ENCODE data around the gene CACHD1.
"Not testable (repeated sequence)": the region's sequence is repeated elsewhere in the genome, so short reads cannot be mapped to it uniquely, and the experiment has no call there.

The CACHD1 gene

DNA sequence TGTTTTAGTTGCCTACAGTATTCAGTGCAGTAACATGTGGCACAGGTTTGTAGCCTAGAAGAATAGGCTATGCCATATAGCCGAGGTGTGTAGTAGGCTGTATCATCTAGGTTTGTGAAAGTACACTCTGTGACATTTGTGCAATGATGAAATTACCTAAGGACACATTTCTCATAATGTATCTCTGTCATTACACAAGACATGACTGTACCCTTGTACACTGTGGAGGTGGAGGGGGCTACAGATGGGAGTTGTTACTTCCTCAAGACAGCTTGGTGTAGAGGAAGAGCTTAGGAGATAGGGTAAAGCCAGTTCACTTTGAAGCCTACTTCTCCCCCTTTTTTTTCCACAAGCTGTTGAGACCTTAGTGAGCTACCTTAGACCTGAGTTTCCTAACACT is 215.3 kb downstream of the CACHD1 start:
- no peak for TF ChIP-seq POLR2A (IDR thresholded peaks at IDR 0.05; ENCODE audit: low read length)
- TF ChIP-seq GATA1 (IDR thresholded peaks at IDR 0.05; ENCODE audit: low read depth, low read length) = no peak
- no peak for DNase-seq

DNA sequence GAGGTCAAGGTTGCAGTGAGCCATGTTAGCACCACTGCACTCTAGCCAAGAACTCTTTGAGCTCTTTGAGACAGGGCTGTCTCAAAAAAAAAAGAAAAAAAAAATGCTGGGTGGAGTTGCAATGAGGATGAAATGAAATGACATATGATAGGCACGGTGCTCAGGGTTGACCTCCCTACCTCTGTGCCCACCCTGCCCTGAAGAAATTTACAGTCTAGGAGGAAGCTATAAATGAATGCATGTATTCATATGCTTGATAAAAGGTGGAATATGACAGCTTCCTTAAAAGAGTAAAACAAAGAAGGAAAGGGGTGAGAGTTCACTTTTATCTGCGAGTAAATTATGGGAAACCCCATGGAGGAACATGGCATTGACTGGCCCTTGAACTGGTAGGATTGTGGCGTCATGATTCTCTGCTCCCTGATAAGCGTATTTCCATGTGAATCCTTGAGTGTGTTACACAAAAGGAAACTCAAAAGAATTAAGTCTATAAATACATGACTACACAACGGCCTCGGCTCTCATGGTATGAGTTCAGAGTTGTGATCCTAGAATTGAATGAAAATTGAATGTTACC is 215.9 kb downstream of the CACHD1 start:
- DNase-seq = no peak
- no peak for TF ChIP-seq GATA1 (IDR thresholded peaks at IDR 0.05; ENCODE audit: low read depth, low read length)
- TF ChIP-seq POLR2A (IDR thresholded peaks at IDR 0.05; ENCODE audit: low read length) = no peak

DNA sequence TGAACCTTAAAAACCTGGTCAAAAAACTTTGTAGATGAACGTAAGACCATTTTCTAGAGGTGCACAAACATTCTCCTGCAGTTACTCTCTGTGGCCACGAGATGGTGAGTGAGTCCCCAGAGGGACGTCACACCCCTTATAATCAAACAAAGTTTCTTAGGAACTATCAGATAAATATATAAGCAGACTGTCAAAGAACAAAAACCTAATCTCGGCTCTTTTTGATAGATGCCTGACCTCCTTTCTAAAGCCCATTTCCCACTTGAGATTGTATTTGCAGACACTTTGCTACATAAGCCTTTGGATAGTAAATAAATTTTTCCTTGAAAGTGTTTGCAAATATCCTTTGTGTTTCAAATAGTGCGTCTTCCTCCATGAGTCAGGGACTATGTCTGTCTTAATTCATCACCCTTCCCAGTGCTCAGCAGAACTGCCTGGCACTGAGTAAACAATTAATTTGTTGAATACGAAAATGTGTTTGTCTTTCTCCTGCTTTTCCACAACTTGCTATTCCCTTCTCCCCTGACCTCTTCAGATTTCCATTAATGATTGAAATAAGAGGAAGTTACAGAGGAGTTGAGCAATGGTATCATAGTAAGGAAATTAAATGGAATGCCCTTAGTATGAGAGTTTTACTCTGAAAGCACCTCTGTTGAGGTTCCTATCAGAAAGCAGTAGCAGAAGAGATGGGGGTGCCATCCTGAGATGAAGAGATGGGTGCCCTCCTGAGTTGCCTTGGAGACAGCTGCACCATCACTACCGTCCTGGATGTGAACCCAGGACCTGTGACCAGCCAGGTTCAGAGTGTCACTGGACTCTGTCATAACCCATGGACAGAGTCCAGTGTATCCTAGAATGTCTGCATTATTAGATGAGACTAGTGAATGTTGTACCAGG is 217.1 kb downstream of the CACHD1 start:
- peak; percentile 64 to 74 for DNase-seq
- TF ChIP-seq GATA1 (IDR thresholded peaks at IDR 0.05; ENCODE audit: low read depth, low read length) (no peak), POLR2A (IDR thresholded peaks at IDR 0.05; ENCODE audit: low read length) (no peak)

DNA sequence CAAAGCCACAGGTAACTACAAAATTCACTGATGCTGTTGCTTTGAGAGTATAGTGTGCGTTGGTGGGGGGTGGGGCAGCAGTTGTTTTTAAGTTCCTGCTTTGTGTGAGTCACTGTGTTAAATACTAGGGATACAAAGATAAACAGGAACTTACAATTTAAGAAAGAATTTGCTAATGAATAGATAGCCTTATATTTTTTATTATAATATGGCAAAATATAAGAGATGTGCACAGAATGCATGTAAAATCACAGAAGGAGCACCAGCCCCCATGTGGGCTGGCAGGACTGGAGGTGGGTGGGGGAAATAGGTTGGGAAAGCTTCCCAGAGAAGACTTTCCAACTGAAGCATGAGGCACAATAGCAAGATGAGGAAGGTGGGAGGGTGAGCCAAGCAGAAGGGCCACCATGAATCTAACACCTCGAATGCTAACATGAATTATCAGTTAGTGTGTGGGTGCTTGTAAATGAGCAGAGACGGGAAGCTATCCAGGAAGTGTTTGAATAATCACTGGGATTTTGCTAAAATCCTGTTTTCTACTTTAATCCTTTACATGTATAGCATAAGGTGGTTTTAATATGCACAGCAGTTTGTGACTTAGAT is 217.9 kb downstream of the CACHD1 start:
- no peak for DNase-seq
- TF ChIP-seq GATA1 (IDR thresholded peaks at IDR 0.05; ENCODE audit: low read depth, low read length) (no peak), POLR2A (IDR thresholded peaks at IDR 0.05; ENCODE audit: low read length) (no peak)

DNA sequence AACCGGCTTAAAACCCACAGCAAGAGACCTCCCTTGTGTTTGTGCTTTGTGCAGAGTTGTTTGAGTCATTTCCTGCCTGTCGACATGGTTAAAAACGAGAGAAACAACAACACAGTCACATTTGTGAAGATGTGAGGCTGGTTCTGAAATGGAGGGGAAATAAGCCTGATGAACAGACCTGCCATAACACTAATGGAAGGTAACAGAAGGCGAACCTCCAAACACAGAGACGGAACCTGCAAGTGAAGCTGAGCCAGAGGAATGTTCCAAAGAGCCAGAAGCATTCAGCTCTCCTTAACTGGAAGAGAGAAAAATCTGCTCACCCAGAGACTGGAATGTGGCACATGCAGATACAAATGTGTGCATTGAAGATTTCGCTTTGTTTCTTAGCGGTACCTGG is 221.7 kb downstream of the CACHD1 start:
- DNase-seq = no peak
- no peak for TF ChIP-seq POLR2A (IDR thresholded peaks at IDR 0.05; ENCODE audit: low read length)

DNA sequence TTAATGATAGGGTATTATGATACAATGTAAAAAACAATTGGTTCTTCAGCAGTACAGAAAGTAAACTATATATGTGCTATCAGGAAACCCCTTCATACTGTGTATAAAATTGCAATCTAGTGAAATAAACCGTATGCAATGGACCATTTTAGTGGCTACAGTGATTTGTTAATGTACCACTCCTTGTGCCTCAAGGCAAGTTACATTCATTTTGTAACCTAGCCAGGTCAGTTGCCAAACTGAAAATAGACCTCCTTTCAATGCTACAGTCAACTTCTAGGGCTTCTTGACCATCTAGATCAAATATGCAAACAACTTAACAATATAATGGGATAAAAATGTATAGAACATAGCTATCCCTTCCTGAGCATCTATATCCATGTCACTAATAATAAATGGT is 223.0 kb downstream of the CACHD1 start:
- DNase-seq = no peak
- no peak for TF ChIP-seq POLR2A (IDR thresholded peaks at IDR 0.05; ENCODE audit: low read length)
- no peak for TF ChIP-seq GATA1 (IDR thresholded peaks at IDR 0.05; ENCODE audit: low read depth, low read length)

DNA sequence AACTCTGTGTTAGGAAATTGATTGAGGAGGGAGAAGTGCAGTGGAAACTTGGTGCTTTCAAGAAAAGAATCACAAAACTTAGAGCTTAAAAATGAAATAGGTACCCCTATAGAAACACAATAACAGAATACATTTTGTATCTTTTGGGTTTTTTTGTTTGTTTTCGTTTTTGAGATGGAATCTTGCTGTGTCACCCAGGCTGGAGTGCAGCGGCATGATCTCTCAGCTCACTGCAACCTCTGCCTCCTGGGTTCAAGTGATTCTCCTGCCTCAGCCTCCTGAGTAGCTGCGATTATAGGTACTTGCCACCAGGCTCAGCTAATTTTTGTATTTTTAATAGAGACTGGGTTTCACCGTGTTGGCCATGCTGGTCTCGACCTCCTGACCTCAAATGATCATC is 223.5 kb downstream of the CACHD1 start:
- DNase-seq = no peak
- TF ChIP-seq POLR2A (IDR thresholded peaks at IDR 0.05; ENCODE audit: low read length) = no peak

DNA sequence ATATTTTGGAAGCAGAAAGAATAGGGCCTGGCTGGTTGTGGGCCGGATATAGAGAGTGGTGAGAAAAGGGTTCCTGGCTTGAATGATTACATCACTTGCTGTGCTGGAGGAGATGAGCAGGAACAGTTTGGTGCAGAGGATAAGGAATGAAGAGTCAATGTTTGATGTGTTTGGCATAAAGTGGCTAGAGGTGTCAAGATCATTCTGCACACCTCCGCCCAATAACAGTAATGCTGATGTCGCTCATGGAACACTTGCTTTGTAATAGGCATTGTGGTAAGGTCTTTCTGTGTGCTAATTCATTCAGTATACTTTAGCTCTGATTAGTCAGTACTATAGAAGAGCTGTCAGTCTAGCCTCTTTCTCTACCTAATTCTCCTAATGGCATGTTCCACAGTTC is 226.9 kb downstream of the CACHD1 start:
- DNase-seq = no peak
- TF ChIP-seq POLR2A (IDR thresholded peaks at IDR 0.05; ENCODE audit: low read length) (no peak), GATA1 (IDR thresholded peaks at IDR 0.05; ENCODE audit: low read depth, low read length) (no peak)

DNA sequence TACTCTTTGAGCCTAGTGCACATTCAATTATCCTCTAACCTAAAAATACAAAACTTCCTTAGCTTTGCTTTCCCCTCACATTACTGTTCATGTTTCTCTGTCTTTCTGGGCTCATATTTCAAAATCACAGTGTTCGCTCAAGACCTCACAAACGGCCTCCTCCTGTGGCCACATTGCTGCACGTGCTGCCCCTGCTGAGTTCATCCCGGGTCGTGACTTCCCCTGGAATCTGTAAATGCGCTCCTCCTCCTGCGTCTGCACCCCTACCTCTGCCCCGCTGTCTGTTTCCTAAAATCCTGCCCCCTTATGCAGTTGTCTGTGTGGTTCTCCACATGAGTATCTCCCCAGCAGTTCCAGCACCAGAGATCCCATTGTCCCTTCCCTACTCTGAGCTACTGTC is 229.4 kb downstream of the CACHD1 start:
- TF ChIP-seq POLR2A (IDR thresholded peaks at IDR 0.05; ENCODE audit: low read length) (no peak), GATA1 (IDR thresholded peaks at IDR 0.05; ENCODE audit: low read depth, low read length) (no peak)
- no peak for DNase-seq

DNA sequence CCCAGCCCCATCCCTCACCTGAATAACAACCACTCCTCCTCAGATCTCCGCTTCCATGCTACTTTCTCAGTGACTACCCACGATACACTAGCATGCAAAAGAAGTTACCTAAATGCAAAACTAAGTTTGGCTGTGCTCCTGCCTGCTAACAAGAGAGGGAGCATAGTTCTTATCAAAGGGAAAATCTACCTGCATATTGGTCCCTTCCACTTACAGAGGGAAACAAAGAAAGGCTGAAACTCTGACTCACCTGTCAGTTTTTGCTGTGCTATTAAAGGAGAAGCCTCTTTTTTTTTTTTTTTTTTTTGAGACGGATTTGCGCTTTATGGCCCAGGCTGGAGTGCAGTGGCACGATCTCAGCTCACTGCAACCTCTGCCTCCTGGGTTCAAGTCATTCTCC is 231.1 kb downstream of the CACHD1 start:
- TF ChIP-seq GATA1 (IDR thresholded peaks at IDR 0.05; ENCODE audit: low read depth, low read length) = no peak
- no peak for TF ChIP-seq POLR2A (IDR thresholded peaks at IDR 0.05; ENCODE audit: low read length)
- no peak for DNase-seq

DNA sequence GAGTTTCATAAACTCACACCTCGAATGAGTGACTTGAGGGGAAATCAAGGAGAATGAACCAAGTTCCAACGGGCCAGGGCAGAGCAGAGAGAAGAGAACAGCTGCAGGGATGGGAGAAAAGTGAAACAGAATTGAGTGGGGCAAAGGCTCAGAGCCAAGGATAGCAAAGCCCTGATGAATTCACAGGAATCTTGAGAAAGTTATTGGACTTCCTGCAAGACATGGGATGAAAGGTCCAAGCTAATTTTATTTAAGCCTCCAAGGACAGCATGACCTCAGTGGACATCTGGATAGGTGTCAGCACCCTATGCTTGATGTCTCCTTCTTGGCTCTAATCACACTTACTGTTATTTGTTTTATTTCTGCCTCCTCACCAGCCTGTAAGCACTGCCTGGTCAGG is 232.0 kb downstream of the CACHD1 start:
- TF ChIP-seq GATA1 (IDR thresholded peaks at IDR 0.05; ENCODE audit: low read depth, low read length) (no peak), POLR2A (IDR thresholded peaks at IDR 0.05; ENCODE audit: low read length) (no peak)
- DNase-seq = no peak

DNA sequence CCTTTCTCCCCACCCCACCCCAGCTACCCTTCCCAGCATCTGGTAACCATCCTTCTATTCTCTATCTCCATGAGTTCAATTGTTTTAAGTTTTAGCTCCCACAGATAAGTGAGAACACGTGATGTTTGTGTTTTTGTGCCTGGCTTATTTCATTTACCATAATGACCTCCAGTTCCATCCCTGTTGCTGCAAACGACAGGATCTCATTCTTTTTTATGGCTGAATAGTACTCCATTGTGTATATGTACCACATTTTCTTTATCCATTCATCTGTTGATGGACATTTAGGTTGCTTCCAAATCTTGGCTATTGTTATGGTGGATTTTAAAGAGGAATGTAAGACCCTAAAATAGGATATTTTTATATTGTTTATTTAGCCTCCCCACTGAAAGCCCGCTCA is 232.7 kb downstream of the CACHD1 start:
- not testable (repeated sequence) for DNase-seq

DNA sequence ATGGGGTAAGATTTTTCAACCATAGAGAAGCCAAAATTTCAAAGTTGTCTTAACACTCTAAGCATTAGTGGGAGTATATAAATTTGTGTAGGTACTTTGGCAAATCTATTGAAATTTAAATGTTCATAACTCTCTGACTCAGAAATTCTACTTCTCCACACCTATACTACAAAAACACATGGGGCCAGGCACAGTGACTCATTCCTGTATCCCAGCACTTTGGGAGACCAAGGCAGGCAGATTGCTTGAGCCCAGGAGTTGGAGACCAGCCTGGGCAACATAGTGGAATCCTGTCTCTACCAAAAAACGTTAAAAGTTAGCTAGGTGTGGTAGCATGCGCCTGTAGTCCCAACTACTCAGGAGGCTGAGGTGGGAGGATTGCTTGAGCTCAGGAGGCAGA is 233.7 kb downstream of the CACHD1 start:
- no peak for TF ChIP-seq GATA1 (IDR thresholded peaks at IDR 0.05; ENCODE audit: low read depth, low read length)
- TF ChIP-seq POLR2A (IDR thresholded peaks at IDR 0.05; ENCODE audit: low read length) = no peak

DNA sequence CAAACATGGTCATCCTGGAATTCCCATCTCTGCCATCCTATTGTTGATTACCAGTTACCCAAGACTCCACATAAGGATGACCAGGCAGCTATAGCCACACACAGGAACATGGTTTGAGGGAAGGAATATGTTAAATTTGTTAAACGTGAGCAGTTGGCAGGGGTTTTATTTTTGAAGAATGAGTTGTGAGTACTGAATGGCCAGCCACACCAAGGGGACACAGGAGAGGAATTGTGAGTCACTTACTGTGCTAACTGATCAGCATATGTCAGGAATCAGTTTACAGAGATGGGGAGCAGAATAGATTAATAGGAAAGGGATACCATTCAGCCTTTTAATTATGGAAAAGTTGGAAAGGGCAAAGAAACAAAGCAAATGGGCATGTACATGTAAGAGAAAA is 235.7 kb downstream of the CACHD1 start:
- TF ChIP-seq GATA1 (IDR thresholded peaks at IDR 0.05; ENCODE audit: low read depth, low read length) (no peak), POLR2A (IDR thresholded peaks at IDR 0.05; ENCODE audit: low read length) (no peak)
- no peak for DNase-seq

More for the DNA sequence above, 233.7 kb downstream of the CACHD1 start:
- DNase-seq = no peak

DNA sequence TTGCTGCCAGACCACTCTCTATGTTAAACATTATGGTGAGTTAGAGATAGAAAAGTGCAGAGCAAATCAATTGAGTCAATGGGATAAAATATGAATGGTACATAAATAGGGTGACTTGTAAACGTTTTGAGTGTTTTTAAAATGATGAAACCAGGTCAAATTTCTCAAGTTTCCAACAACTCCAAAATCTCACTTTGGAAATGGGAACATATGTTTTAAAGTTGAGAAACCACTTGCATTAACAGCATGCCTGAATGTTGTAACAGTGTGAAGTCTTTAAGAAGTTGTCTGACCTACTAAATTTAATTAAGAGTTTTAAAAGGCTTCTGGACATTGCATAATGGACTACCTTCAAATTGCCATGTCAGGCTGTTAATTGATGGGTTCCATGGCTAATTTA is 241.3 kb downstream of the CACHD1 start:
- TF ChIP-seq POLR2A (IDR thresholded peaks at IDR 0.05; ENCODE audit: low read length) (no peak), GATA1 (IDR thresholded peaks at IDR 0.05; ENCODE audit: low read depth, low read length) (no peak)
- DNase-seq = no peak

Measured in erythroblast (primary cell).